Left renal cortex interstitium (tissue), 4 donors: Measurements from ENCODE around the gene DDX23. TPM values are rescaled to one million over a fixed set of nuclear protein-coding genes. Genes with fewer than 3 reads are reported as not detected.
"Not testable (repeated sequence)": the region's sequence is repeated elsewhere in the genome, so short reads cannot be mapped to it uniquely, and the experiment has no call there.

Source experiments
- DNase-seq, 4 donors: peaks; one replicate each; pipeline ENCODE4 v3.0.0-alpha.2; 2013; ENCODE audit warnings: low read depth in 4 of 4, low spot score in 2 of 4, missing footprints in 1 of 4
- polyA plus RNA-seq, 4 donors: library from polyadenylated mRNA; unstranded; fragments of 120-200 nt; gene quantifications; one replicate each; pipeline ENCODE4 v1.2.1, GENCODE V29; 2013; ENCODE audit not compliant: insufficient read length in 4 of 4

The DDX23 gene
- polyA plus RNA-seq, result 100 to 1,000 TPM in 3 of 4 donors, 10 to 100 TPM in 1; 88.3 to 111 (median 109) TPM

- DNase-seq, result peak; percentile 75 to 93 (median 86)
Measured at GRCh38 chr12:48851883-48852733, at the start of gene DDX23. Gene DDX23 (minus strand): TSS chr12:48852163. CDS start chr12:48845782, 6,381 bp downstream.

GRCh38 chr12:48901278-48901677 is 49.3 kb upstream of the DDX23 start:
- DNase-seq, result no peak

- no peak for DNase-seq
Measured at GRCh38 chr12:48899651-48900050, 47.7 kb upstream of the DDX23 start.

- DNase-seq, result no peak
Measured at GRCh38 chr12:48894271-48894670, 42.3 kb upstream of the DDX23 start.

- DNase-seq, result peak in 3 of 4 donors; percentile 66 to 71 (median 68)
Measured at GRCh38 chr12:48890657-48891418, 38.9 kb upstream of the DDX23 start.

- DNase-seq, result no peak
Measured at GRCh38 chr12:48889679-48890078, 37.7 kb upstream of the DDX23 start.

- DNase-seq, result no peak
Measured at GRCh38 chr12:48883305-48884161, 31.6 kb upstream of the DDX23 start.

GRCh38 chr12:48882972-48883304 is 31.0 kb upstream of the DDX23 start:
- no peak for DNase-seq

- DNase-seq, result peak in 1 of 4 donors; percentile 44
Measured at GRCh38 chr12:48882315-48882687, 30.3 kb upstream of the DDX23 start.

- DNase-seq, result no peak
Measured at GRCh38 chr12:48881686-48882314, 29.8 kb upstream of the DDX23 start.

GRCh38 chr12:48880647-48881046 is 28.7 kb upstream of the DDX23 start:
- DNase-seq, result no peak

- no peak for DNase-seq
Measured at GRCh38 chr12:48878548-48878947, 26.6 kb upstream of the DDX23 start.

- DNase-seq, result no peak
Measured at GRCh38 chr12:48875944-48876515, 24.1 kb upstream of the DDX23 start.

- not testable (repeated sequence) for DNase-seq
Measured at GRCh38 chr12:48873534-48873933, 21.6 kb upstream of the DDX23 start.

- DNase-seq, result no peak
Measured at GRCh38 chr12:48873096-48873495, 21.1 kb upstream of the DDX23 start.

- DNase-seq, result no peak
Measured at GRCh38 chr12:48869191-48869590, 17.2 kb upstream of the DDX23 start.

- no peak for DNase-seq
Measured at GRCh38 chr12:48868451-48868850, 16.5 kb upstream of the DDX23 start.

- DNase-seq, result no peak
Measured at GRCh38 chr12:48866052-48866711, 14.2 kb upstream of the DDX23 start.

GRCh38 chr12:48865281-48866051 is 13.5 kb upstream of the DDX23 start, which contains the start of gene RND1:
Gene RND1 (minus strand): TSS chr12:48865870. CDS start chr12:48865767, 103 bp downstream.
- peak; percentile 79 to 90 (median 82) for DNase-seq
